GM12878 (cell line): ENCODE data around the gene SH3GL3. TPM values are rescaled to one million over a fixed set of nuclear protein-coding genes. Genes with fewer than 3 reads are reported as not detected.

Experiments used
- ATAC-seq: fragments of 200-7000 bp; cut with Tn5 transposase; 3 replicates; pipeline ENCODE4 v1.9.1; 2020; ENCODE audit warnings: mild to moderate bottlenecking, moderate library complexity
- BruUV-seq: library from RNA; stranded (reverse); fragments of 400-500 nt; replicated peaks from 2 replicates; lab custom pipeline; 2021; lab: Mats Ljungman, UMichigan
- CTCF ChIA-PET: fragments of 300-600 bp; sonication (Branson Sonifier 250); formaldehyde crosslinking; extraction: SDS; loops from one replicate; lab custom pipeline; 2021; ENCODE audit warnings: inconsistent platforms; lab: Yijun Ruan, JAX
- POLR2A ChIA-PET: fragments of 350-600 bp; formaldehyde crosslinking; extraction: SDS; loops from one replicate; lab custom pipeline; 2021; ENCODE audit warnings: inconsistent platforms; lab: Charles Lee
- RAD21 ChIA-PET: fragments of 300-600 bp; sonication (Branson Sonifier 250); formaldehyde crosslinking; loops from one replicate; lab custom pipeline; 2023; ENCODE audit warnings: antibody characterized with exemption; ENCODE audit not compliant: unreplicated experiment; lab: Charles Lee
- SMC1A ChIA-PET: fragments of 300-600 bp; sonication (Branson Sonifier 250); formaldehyde crosslinking; loops from one replicate; lab custom pipeline; 2023; ENCODE audit not compliant: unreplicated experiment, uncharacterized antibody; lab: Charles Lee
- DNase-seq: peaks from one replicate; pipeline ENCODE4 v3.0.0-alpha.2; 2011; ENCODE audit warnings: low read depth, low spot score
- FAIRE-seq: peaks from 3 replicates; lab custom pipeline; 2011; peaks lifted over from hg19 to GRCh38; lab: Jason Lieb, UNC
- H2AFZ ChIP-seq: 2 replicates; pipeline ENCODE4 v1.6.0; 2011; ENCODE audit warnings: low read depth, low read length, control low read depth; ENCODE audit not compliant: control insufficient read depth
- H3K27ac ChIP-seq: 2 replicates; pipeline ENCODE4 v1.5.1; 2011; ENCODE audit warnings: control low read depth; ENCODE audit not compliant: control insufficient read depth, insufficient read depth
- H3K27me3 ChIP-seq, 2 experiments: replicated peaks in 1 of 2; 2 replicates each; pipeline versions ENCODE4 v1.6.0 to v1.6.1; 2011; ENCODE audit warnings: low read length in 1 of 2; ENCODE audit not compliant: control insufficient read depth in 2 of 2, insufficient read depth in 2 of 2
- H3K36me3 ChIP-seq, 2 experiments: 2 replicates each; pipeline ENCODE4 v1.5.1; 2011; ENCODE audit warnings: low read length in 1 of 2; ENCODE audit not compliant: control insufficient read depth in 2 of 2, insufficient read depth in 2 of 2
- H3K4me1 ChIP-seq: 2 replicates; pipeline ENCODE4 v1.6.1; 2011; ENCODE audit warnings: mild to moderate bottlenecking, low read length, moderate library complexity, mixed read lengths; ENCODE audit not compliant: control insufficient read depth, insufficient read depth
- H3K4me2 ChIP-seq: 2 replicates; pipeline ENCODE4 v1.6.0; 2011; ENCODE audit warnings: control low read depth; ENCODE audit not compliant: control insufficient read depth, insufficient read depth
- H3K4me3 ChIP-seq: fragments of 200-600 bp; sonication (generic); 2 replicates; pipeline ENCODE4 v1.5.1; 2016
- H3K79me2 ChIP-seq: 2 replicates; pipeline ENCODE4 v1.6.0; 2011; ENCODE audit warnings: low read length; ENCODE audit not compliant: control insufficient read depth, insufficient read depth
- H3K9ac ChIP-seq: 2 replicates; pipeline ENCODE4 v1.8.0; 2011; ENCODE audit warnings: low read length, control low read depth, mixed read lengths; ENCODE audit not compliant: control insufficient read depth, insufficient read depth
- H3K9me3 ChIP-seq: replicated peaks from 3 replicates; pipeline ENCODE4 v1.5.1; 2011; ENCODE audit warnings: mild to moderate bottlenecking, low read length; ENCODE audit not compliant: control insufficient read depth, insufficient read depth
- H4K20me1 ChIP-seq: 2 replicates; pipeline ENCODE4 v1.6.0; 2011; ENCODE audit not compliant: control insufficient read depth, insufficient read depth
- BHLHE40 ChIP-seq, 2 experiments: fragments of 450-650 bp in 1 of 2; IDR thresholded peaks; 2 replicates each; pipeline ENCODE4 v1.6.1; 2011 to 2017; ENCODE audit warnings: low read depth in 2 of 2, borderline replicate concordance in 1 of 2, improper control_type of control experiment in 1 of 2, low read length in 1 of 2, mild to moderate bottlenecking in 1 of 2
- MXI1 ChIP-seq: fragments of 150-350 bp; IDR thresholded peaks from 2 replicates; pipeline ENCODE4 v1.6.1; 2011; ENCODE audit warnings: low read depth, mild to moderate bottlenecking, inconsistent platforms, low read length, improper control_type of control experiment
- NFYA ChIP-seq: IDR thresholded peaks from 2 replicates; pipeline ENCODE4 v1.6.1; 2011; ENCODE audit warnings: low read depth, mild to moderate bottlenecking, low read length, improper control_type of control experiment, borderline replicate concordance
- NR2C1 ChIP-seq: fragments of 450-650 bp; IDR thresholded peaks from 2 replicates; pipeline ENCODE4 v1.6.1; 2017; ENCODE audit warnings: antibody characterized with exemption, mild to moderate bottlenecking, moderate library complexity
- POLR2A ChIP-seq: IDR thresholded peaks from 2 replicates; pipeline ENCODE4 v1.6.1; 2011; ENCODE audit warnings: low read depth, mild to moderate bottlenecking, low read length
- POU2F2 ChIP-seq: IDR thresholded peaks from 3 replicates; pipeline ENCODE4 v1.6.1; 2011; ENCODE audit warnings: low read depth, mild to moderate bottlenecking, low read length, borderline replicate concordance
- SREBF2 ChIP-seq: IDR thresholded peaks from 2 replicates; pipeline ENCODE4 v1.6.1; 2012; ENCODE audit warnings: mild to moderate bottlenecking, low read length
- in situ Hi-C: fragments of 300-500 bp; cut with MboI; formaldehyde crosslinking; loops from 9 replicates; pipeline ENCODE4 v1.14.3; 2018; ENCODE audit warnings: mixed read lengths
- intact Hi-C: fragments of 100-400 bp; cut with micrococcal nuclease; formaldehyde crosslinking; loops from one replicate; pipeline ENCODE4 v1.14.2; 2022; ENCODE audit not compliant: unreplicated experiment
- polyA plus RNA-seq, 11 experiments: library from polyadenylated mRNA; depleted of rRNA in 4 of 11; unstranded in 6 of 11; stranded (reverse) in 5 of 11; fragments of >200 nt; fragmentation: Nextera tagmentation in 4 of 11; fragmentation: Illumina TruSeq in 1 of 11; extraction: Ambion mirVana in 4 of 11; extraction: Trizol in 1 of 11; gene quantifications; 1 replicate in 1 of 11; 2 replicates in 10 of 11; pipeline versions ENCODE4 v1.2.1 to v1.2.3, GENCODE V29; 2011 to 2016; ENCODE audit warnings: inconsistent platforms in 2 of 11, missing spikeins in 2 of 11, low read depth in 1 of 11
- total RNA-seq, 4 experiments: library from RNA; depleted of rRNA in 3 of 4; stranded (reverse); fragments of >200 nt in 3 of 4; fragmentation: Illumina TruSeq in 1 of 4; extraction: Trizol in 1 of 4; gene quantifications; 2 replicates each; pipeline versions ENCODE4 v1.2.1 to v1.2.3, GENCODE V29; 2013 to 2021
- TF ChIP-seq, protein P1 (sequence below): fragments of 450-650 bp; conservative IDR thresholded peaks from 2 replicates; pipeline ENCODE4 v1.6.1; 2017; ENCODE audit warnings: mild to moderate bottlenecking, moderate library complexity
- TF ChIP-seq, protein P2 (sequence below): IDR thresholded peaks from 2 replicates; pipeline ENCODE4 v1.6.1; 2012; ENCODE audit warnings: mild to moderate bottlenecking, low read depth, low read length

Gene SH3GL3
- total and polyA plus RNA-seq, 10 of the 15 experiments (the other 5 are each of a cell fraction or from before 2014, with no cell fraction given): not detected

DNA sequence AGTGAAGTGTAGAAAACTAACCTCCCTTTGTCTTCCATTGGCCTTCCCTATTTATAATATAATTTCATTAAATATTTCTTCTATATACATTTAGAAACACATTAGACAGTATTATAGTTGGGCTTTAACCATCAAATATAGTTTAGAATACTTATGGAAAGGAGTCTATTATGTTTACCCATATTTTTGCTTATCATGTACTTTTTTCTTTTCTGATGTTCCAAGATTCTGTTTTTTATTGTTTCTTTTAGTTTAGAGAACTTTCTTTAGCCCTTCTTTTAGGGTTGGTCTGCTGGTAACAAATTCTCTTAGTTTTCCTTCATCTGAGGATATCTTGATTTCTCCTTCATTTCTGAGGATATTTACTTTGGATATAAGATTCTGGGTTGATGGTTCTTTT is 23.7 kb downstream of the SH3GL3 start:
- in situ Hi-C loops: no loop called here
- no peaks in the 10 kb centered on the region for H3K27me3 ChIP-seq
- BruUV-seq: no TSS peak
- RAD21 ChIA-PET: no interaction called here
- no peak for DNase-seq
- no peak for ATAC-seq
- no peak overlapping the region for H3K4me2 ChIP-seq
- no peaks in the 10 kb centered on the region for H3K4me1 ChIP-seq
- H4K20me1 ChIP-seq: no peaks in the 10 kb centered on the region
- TF ChIP-seq POU2F2 (no peak), NR2C1 (no peak), BHLHE40 (IDR thresholded peaks at IDR 0.05; ENCODE audit: borderline replicate concordance in 1 of 2, low read depth in 2 of 2, low read length in 1 of 2) (no peak), SREBF2 (no peak), POLR2A (no peak), MXI1 (no peak), NFYA (no peak)
- TF ChIP-seq, protein P1, sequence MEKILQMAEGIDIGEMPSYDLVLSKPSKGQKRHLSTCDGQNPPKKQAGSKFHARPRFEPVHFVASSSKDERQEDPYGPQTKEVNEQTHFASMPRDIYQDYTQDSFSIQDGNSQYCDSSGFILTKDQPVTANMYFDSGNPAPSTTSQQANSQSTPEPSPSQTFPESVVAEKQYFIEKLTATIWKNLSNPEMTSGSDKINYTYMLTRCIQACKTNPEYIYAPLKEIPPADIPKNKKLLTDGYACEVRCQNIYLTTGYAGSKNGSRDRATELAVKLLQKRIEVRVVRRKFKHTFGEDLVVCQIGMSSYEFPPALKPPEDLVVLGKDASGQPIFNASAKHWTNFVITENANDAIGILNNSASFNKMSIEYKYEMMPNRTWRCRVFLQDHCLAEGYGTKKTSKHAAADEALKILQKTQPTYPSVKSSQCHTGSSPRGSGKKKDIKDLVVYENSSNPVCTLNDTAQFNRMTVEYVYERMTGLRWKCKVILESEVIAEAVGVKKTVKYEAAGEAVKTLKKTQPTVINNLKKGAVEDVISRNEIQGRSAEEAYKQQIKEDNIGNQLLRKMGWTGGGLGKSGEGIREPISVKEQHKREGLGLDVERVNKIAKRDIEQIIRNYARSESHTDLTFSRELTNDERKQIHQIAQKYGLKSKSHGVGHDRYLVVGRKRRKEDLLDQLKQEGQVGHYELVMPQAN: no peak
- TF ChIP-seq, protein P2, sequence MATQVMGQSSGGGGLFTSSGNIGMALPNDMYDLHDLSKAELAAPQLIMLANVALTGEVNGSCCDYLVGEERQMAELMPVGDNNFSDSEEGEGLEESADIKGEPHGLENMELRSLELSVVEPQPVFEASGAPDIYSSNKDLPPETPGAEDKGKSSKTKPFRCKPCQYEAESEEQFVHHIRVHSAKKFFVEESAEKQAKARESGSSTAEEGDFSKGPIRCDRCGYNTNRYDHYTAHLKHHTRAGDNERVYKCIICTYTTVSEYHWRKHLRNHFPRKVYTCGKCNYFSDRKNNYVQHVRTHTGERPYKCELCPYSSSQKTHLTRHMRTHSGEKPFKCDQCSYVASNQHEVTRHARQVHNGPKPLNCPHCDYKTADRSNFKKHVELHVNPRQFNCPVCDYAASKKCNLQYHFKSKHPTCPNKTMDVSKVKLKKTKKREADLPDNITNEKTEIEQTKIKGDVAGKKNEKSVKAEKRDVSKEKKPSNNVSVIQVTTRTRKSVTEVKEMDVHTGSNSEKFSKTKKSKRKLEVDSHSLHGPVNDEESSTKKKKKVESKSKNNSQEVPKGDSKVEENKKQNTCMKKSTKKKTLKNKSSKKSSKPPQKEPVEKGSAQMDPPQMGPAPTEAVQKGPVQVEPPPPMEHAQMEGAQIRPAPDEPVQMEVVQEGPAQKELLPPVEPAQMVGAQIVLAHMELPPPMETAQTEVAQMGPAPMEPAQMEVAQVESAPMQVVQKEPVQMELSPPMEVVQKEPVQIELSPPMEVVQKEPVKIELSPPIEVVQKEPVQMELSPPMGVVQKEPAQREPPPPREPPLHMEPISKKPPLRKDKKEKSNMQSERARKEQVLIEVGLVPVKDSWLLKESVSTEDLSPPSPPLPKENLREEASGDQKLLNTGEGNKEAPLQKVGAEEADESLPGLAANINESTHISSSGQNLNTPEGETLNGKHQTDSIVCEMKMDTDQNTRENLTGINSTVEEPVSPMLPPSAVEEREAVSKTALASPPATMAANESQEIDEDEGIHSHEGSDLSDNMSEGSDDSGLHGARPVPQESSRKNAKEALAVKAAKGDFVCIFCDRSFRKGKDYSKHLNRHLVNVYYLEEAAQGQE: no peak
- H2AFZ ChIP-seq: no peak overlapping the region
- intact Hi-C loops: no loop called here
- H3K9ac ChIP-seq: no peak overlapping the region
- CTCF ChIA-PET: no interaction called here
- POLR2A ChIA-PET: no interaction called here
- SMC1A ChIA-PET: no interaction called here
- H3K4me3 ChIP-seq: no peak overlapping the region
- no peak for FAIRE-seq
- H3K9me3 ChIP-seq: no peaks in the 10 kb centered on the region
- no peaks in the 10 kb centered on the region for H3K36me3 ChIP-seq
- no peak overlapping the region for H3K27ac ChIP-seq
- no peaks in the 10 kb centered on the region for H3K79me2 ChIP-seq
